ENCODE data around the gene COL5A1. TPM values are rescaled to one million over a fixed set of nuclear protein-coding genes. Genes with fewer than 3 reads are reported as not detected.
A peak's percentile ranks its signal among the peaks of the same experiment; 100 is the strongest.

The COL5A1 gene
- total RNA-seq, 1 donor from 2014 or later = 13.9 TPM

- H3K9me3 ChIP-seq (replicated peaks) = no peaks in the 10 kb centered on the region
- intact Hi-C loops (cut with micrococcal nuclease) = no loop called here
- no peaks in the 10 kb centered on the region for H3K27me3 ChIP-seq (ENCODE audit: low read depth)
- TF ChIP-seq, protein P1, sequence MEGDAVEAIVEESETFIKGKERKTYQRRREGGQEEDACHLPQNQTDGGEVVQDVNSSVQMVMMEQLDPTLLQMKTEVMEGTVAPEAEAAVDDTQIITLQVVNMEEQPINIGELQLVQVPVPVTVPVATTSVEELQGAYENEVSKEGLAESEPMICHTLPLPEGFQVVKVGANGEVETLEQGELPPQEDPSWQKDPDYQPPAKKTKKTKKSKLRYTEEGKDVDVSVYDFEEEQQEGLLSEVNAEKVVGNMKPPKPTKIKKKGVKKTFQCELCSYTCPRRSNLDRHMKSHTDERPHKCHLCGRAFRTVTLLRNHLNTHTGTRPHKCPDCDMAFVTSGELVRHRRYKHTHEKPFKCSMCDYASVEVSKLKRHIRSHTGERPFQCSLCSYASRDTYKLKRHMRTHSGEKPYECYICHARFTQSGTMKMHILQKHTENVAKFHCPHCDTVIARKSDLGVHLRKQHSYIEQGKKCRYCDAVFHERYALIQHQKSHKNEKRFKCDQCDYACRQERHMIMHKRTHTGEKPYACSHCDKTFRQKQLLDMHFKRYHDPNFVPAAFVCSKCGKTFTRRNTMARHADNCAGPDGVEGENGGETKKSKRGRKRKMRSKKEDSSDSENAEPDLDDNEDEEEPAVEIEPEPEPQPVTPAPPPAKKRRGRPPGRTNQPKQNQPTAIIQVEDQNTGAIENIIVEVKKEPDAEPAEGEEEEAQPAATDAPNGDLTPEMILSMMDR (IDR thresholded peaks at IDR 0.05; ENCODE audit: borderline replicate concordance) = no peak
- H3K27ac ChIP-seq (replicated peaks) = no peak overlapping the region
- no peak for DNase-seq
- peaks cover 1% of the 10 kb centered on the region for H3K36me3 ChIP-seq
- peaks cover 15% of the 10 kb centered on the region for H3K4me1 ChIP-seq
- no peak overlapping the region for H3K4me3 ChIP-seq
Measured at GRCh38 chr9:134796882-134797281, 155.3 kb downstream of the COL5A1 start.

DNA sequence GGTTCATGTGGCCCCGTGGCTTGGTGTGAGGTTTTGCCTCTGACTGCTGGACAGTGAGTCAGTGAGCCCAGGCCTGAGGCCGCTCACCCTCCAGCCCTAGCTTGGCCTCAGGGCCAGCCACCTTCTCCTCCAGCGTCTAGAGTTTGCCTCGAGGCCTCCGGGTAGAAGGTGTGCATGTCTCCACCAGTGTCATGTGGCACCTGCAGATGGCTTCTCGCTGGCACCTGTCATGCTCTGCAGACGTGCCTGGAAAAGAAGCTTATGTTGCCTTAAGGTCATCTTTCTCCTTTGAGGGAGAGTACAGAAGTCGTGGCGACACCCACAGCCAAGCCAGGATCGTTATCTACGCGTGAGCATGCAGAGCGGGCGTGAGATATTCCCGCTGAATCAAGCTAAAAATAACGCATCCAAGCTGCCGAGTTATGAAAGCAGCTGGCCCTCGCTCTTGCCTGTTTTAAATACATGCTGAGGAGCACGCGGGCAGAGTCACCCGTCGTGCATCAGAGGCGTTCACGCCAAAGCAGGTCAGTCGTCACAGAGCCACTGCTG is 159.3 kb downstream of the COL5A1 start:
- Histone ChIP-seq H3K4me3 (no peak overlapping the region), H3K27me3 (ENCODE audit: low read depth) (no peaks in the 10 kb centered on the region), H3K27ac (replicated peaks) (peak overlapping the region; percentile 78), H3K9me3 (replicated peaks) (no peaks in the 10 kb centered on the region), H3K36me3 (peaks cover 8% of the 10 kb centered on the region), H3K4me1 (peaks cover 15% of the 10 kb centered on the region)
- TF ChIP-seq, protein P1 (IDR thresholded peaks at IDR 0.05; ENCODE audit: borderline replicate concordance) = no peak
- DNase-seq = peak; percentile 59
- intact Hi-C loops (cut with micrococcal nuclease) = no loop called here

DNA sequence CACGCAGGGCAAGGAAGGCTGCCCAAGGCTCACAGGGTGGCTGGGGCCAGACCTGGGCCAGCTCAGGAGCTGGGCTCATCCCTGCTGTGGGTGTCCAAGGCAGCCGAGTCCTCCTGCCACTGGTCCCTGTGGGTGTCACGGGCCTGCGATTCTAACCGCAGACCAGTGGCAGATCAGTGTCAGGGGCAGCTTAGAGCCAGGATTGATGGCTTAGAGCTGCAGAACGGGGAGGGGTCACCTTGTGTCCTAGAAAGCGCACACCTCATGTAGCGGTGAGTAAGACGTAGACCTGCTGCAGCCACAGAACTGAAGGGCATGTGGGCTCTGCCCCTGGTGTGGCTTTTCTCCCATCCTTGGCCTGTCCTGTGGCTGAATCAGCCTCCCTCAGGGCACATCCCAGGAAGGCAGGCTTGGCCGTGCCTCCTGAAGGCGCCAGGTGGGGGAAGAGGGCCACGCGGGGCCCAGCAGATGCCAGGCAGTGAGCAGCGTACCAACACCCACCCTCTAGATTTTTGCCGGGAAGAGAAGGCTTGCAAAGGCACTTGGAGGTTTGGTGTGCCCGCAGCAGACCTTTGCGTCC is 160.7 kb downstream of the COL5A1 start:
- TF ChIP-seq, protein P1 (IDR thresholded peaks at IDR 0.05; ENCODE audit: borderline replicate concordance) = no peak
- DNase-seq = no peak
- peaks cover 21% of the 10 kb centered on the region for H3K4me1 ChIP-seq
- no peak overlapping the region for H3K4me3 ChIP-seq
- no peaks in the 10 kb centered on the region for H3K27me3 ChIP-seq (ENCODE audit: low read depth)
- H3K9me3 ChIP-seq (replicated peaks) = no peaks in the 10 kb centered on the region
- peaks cover 8% of the 10 kb centered on the region for H3K36me3 ChIP-seq
- H3K27ac ChIP-seq (replicated peaks) = no peak overlapping the region
- intact Hi-C loops (cut with micrococcal nuclease) = no loop called here

DNA sequence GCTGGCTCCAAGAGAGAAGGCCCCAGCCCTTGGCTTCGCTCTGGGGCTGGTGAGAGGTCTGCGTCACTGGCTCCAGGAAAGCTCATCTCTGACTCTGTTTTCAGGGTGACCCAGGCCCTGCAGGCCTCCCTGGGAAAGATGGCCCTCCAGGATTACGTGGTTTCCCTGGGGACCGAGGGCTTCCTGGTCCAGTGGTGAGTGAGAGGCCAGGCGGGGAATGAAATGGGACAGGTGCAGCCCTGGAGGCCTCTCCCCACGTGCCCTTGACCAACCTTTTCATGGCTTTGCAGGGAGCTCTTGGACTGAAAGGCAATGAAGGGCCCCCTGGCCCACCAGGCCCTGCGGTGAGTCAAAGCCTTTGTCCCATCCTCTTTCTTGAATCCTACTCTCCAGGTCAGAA is 163.3 kb downstream of the COL5A1 start:
- H3K4me3 ChIP-seq = no peak overlapping the region
- H3K36me3 ChIP-seq = peaks cover 8% of the 10 kb centered on the region
- H3K27ac ChIP-seq (replicated peaks) = no peak overlapping the region
- intact Hi-C loops (cut with micrococcal nuclease) = no loop called here
- TF ChIP-seq, protein P1 (IDR thresholded peaks at IDR 0.05; ENCODE audit: borderline replicate concordance) = no peak
- H3K9me3 ChIP-seq (replicated peaks) = no peaks in the 10 kb centered on the region
- DNase-seq = no peak
- H3K4me1 ChIP-seq = peaks cover 35% of the 10 kb centered on the region
- H3K27me3 ChIP-seq (ENCODE audit: low read depth) = no peaks in the 10 kb centered on the region

GRCh38 chr9:134807716-134808446 is 166.3 kb downstream of the COL5A1 start:
- H3K4me1 ChIP-seq = peaks cover 20% of the 10 kb centered on the region
- no peaks in the 10 kb centered on the region for H3K9me3 ChIP-seq (replicated peaks)
- H3K4me3 ChIP-seq = no peak overlapping the region
- TF ChIP-seq, protein P1 (IDR thresholded peaks at IDR 0.05; ENCODE audit: borderline replicate concordance) = no peak
- peaks cover 6% of the 10 kb centered on the region for H3K36me3 ChIP-seq
- intact Hi-C loops (cut with micrococcal nuclease) = no loop called here
- DNase-seq = no peak
- H3K27me3 ChIP-seq (ENCODE audit: low read depth) = no peaks in the 10 kb centered on the region
- H3K27ac ChIP-seq (replicated peaks) = peak overlapping the region; percentile 67
